GM10847 (cell line): Measurements from ENCODE around the gene BRD3.

ENCODE experiments used
- POLR2A ChIP-seq: IDR thresholded peaks from 2 replicates; pipeline ENCODE4 v1.6.1; 2011; ENCODE audit not compliant: insufficient read length; ENCODE audit errors: extremely low read depth

Gene BRD3

DNA sequence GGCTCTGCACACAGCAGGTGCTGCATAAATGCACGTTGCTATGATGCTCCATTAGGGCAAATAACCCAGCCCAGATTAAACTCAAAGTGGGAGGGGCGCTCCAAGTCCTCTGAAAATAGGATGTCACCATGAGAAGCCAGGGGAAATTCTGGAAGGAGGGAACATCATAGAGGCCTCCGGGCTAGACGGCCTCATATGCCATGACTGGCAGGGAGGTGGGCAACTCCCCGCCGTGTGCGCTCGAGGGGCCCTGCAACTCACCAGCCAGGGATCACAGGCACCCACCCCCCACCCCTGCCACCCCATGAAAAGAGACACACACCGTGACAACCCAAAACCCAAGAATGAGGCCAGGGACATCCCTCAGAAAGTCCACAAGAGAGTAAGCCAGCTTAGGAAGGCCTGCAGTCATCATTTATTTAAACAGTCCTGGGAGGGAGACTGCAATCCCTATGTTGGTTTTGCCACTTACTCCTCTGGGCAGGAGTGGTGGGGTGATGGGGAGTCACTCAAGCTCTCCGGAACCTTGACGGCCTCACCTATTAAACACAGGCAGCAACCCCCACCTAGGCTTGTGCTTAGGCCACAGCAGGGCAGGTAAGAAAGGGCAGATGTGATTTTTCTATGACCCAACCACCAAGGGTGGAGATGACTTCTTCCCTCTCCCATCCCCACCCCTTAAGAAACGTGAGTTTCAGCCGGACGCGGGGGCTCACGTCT lies 79.7 kb downstream of the BRD3 start:
- no peak for TF ChIP-seq POLR2A

DNA sequence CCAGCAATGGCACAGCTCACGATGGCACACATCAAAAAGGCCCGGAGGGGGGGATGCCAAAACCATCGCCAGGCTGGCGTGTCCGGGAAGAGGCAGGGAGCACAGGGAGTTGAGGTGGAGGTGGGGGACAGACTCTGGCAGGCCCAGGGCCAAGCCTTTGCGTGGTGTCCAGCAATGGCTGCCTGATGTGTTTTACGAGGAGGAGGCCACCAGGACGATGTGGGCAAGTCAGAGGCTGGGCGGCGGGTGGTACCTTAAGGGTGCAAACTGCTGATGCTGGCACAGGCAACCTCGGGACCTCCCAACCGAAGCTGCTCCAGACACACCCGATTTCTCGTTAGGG lies 80.4 kb downstream of the BRD3 start:
- TF ChIP-seq POLR2A = no peak

DNA sequence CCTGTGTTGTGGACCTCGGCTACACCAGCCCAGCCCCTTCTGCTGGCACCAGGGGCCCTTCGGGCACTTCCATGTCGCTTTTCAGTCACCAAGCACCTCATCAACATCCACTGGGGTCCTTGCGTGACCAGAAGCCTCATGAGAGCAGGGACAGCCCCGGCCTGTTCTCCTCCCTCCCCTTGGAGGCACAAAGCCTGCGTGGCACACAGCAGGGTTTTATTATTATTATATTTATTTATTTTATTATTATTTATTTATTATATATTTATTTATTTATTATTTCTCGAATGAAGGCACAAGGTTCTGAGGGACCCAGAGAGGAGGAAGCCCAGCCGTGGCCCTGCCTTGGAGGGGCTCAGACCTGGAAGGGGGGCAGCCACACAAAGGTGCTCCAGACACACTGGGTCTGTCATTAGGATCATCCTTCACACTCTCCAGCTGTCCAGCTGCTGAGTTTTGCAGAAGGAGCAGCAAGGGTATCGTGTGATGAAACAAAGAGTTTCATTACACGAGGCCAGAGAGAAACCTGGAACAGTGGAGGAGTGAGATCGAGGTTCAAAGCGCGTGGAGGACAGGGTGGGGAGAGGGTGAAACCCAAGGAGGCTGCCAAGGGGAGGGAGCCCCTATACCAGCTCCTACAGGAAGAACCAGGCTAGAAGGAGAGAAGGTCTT lies 80.9 kb downstream of the BRD3 start:
- TF ChIP-seq POLR2A = no peak

DNA sequence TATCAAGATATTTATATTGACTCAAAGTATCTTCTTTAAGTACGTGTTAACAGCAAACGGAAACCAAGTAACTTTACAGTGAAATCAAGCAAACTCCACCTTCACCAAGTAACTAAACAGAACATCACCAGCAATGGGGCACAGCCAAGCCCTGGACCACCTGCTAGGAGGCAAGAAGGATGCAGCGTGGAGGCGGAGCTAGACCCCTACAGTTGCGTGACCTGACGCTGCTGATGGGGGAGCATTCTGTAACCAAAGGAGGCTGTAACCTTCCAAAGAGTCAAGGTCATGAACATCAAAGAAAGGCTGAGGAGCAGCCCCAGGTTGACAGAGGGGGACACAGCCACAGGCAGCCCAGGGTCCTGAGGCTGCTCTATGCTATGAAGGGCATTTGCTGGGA lies 81.8 kb downstream of the BRD3 start:
- TF ChIP-seq POLR2A = no peak

- no peak for TF ChIP-seq POLR2A
Observed at GRCh38 chr9:133982971-133983720, 84.7 kb downstream of the BRD3 start.

DNA sequence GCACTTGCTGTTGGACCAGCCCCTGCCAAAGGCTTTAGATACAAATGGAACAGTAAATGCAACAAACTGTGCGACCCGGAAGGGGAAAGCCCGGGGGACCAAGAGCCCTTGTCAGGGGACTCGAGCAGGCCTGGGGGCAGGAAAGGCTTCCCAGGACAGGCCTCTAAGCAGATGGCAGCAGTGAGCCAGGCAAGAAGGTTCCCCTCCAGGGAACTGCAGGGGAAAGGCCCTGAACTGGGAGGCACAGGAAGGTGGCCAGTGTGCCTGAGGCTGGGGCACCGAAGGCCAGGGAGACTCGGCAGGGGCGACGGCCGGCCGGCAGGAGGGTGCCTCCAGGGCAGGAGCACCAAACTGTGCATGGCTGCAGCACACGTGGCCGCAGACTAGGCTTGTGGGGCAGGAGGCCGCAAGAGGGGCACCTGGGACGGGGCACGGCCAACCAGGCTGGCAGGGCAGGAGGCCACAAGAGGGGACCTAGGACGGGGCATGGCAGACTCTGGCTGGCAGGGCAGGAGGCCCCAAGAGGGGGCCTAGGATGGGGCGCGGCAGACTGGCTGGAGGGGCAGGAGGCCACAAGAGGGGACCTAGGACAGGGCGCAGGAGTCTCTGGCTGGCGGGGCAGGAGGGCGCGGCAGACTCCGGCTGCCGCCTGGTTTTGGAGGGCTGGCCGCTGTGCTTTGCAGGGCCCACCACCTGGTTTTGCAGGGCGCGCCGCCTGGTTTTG lies 85.7 kb downstream of the BRD3 start:
- no peak for TF ChIP-seq POLR2A

- TF ChIP-seq POLR2A = no peak
Observed at GRCh38 chr9:133981589-133981957, 86.3 kb downstream of the BRD3 start.

DNA sequence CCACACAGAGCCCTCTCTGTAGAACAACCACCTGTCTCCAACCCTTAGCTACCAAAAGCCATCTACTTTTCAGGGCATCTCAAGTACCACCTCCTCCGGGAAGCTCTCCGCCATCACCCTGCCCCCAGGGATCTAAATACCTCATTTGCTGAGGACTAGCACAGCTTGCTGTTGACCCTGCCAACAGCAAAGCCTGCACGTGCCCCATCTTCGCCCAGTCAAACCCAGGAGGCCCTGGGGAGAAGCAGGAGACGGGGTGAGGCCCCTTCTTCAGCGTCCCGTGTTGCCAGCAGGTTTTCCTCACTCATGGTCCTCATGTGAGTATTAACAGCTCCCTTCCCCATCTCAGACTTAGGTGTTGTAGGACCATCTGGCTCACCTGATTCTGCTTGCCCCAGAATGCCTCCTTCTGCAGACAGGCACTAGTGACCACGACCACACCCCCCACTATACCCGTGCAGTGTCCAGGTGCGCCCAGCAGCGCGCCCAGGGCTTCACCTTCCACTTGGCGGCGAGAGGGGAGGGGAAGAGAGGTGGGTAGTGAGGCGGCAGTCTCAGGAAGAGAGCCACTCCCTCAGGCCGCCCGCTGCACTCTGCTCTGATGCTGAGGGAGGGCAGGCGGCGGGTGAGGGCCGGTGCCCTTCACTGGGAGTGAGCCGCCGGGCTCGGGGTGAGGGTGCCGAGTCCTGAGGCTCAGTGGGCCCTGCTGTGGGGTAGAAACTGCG lies 86.8 kb downstream of the BRD3 start:
- no peak for TF ChIP-seq POLR2A
